HG03442 (cell line): ENCODE results near the gene PRSS12.
"Not testable (repeated sequence)": the region's sequence is repeated elsewhere in the genome, so short reads cannot be mapped to it uniquely, and the experiment has no call there.

Experiments
- ATAC-seq: cut with Tn5 transposase; IDR thresholded peaks from one replicate; pipeline ENCODE4 v1.9.1; 2021; ENCODE audit warnings: mild to moderate bottlenecking, moderate library complexity; ENCODE audit not compliant: unreplicated experiment

The PRSS12 gene

GRCh38 chr4:118325431-118325830 lies 27.4 kb downstream of the PRSS12 start:
- ATAC-seq, result no peak

GRCh38 chr4:118322831-118323502 lies 29.8 kb downstream of the PRSS12 start:
- ATAC-seq, result no peak

GRCh38 chr4:118318931-118319330 lies 33.9 kb downstream of the PRSS12 start:
- ATAC-seq, result no peak

GRCh38 chr4:118317691-118318090 lies 35.1 kb downstream of the PRSS12 start:
- ATAC-seq, result no peak

GRCh38 chr4:118314221-118314620 lies 38.6 kb downstream of the PRSS12 start:
- no peak for ATAC-seq

- no peak for ATAC-seq
Measured at GRCh38 chr4:118313098-118313497, 39.7 kb downstream of the PRSS12 start.

GRCh38 chr4:118308306-118309030 lies 44.3 kb downstream of the PRSS12 start:
- ATAC-seq, result no peak

- ATAC-seq, result no peak
Measured at GRCh38 chr4:118307643-118308042, 45.2 kb downstream of the PRSS12 start.

GRCh38 chr4:118299619-118300018 lies 53.2 kb downstream of the PRSS12 start:
- ATAC-seq, result not testable (repeated sequence)

- ATAC-seq, result no peak
Measured at GRCh38 chr4:118296729-118297128, 56.1 kb downstream of the PRSS12 start.

- ATAC-seq, result no peak
Measured at GRCh38 chr4:118290951-118291350, 61.9 kb downstream of the PRSS12 start.

GRCh38 chr4:118289794-118290193 lies 63.0 kb downstream of the PRSS12 start:
- no peak for ATAC-seq

GRCh38 chr4:118287711-118288451 lies 64.9 kb downstream of the PRSS12 start:
- ATAC-seq, result no peak

- ATAC-seq, result no peak
Measured at GRCh38 chr4:118286685-118287084, 66.1 kb downstream of the PRSS12 start.

- no peak for ATAC-seq
Measured at GRCh38 chr4:118285931-118286330, 66.9 kb downstream of the PRSS12 start.

- ATAC-seq, result peak; percentile 51
Measured at GRCh38 chr4:118284169-118284568, 68.6 kb downstream of the PRSS12 start.

- ATAC-seq, result no peak
Measured at GRCh38 chr4:118282692-118283091, 70.1 kb downstream of the PRSS12 start.

GRCh38 chr4:118281611-118282442 lies 71.0 kb downstream of the PRSS12 start:
- no peak for ATAC-seq

GRCh38 chr4:118280501-118281218 lies 72.1 kb downstream of the PRSS12 start:
- peak; percentile 17 for ATAC-seq

GRCh38 chr4:118279920-118280432 lies 72.8 kb downstream of the PRSS12 start:
- no peak for ATAC-seq
